Neural progenitor cell (in vitro differentiated cells): ENCODE measurements around the gene CNPY1. TPM values are rescaled to one million over a fixed set of nuclear protein-coding genes. Genes with fewer than 3 reads are reported as not detected.
"Not testable (repeated sequence)": the region's sequence is repeated elsewhere in the genome, so short reads cannot be mapped to it uniquely, and the experiment has no call there.

Source experiments
- DNase-seq: peaks from one replicate; pipeline ENCODE4 v3.0.0-alpha.2; 2016; ENCODE audit warnings: low spot score
- H2AFZ ChIP-seq: fragments of 200-600 bp; sonication (generic); replicated peaks from 2 replicates; pipeline ENCODE4 v1.6.1; 2016; ENCODE audit warnings: antibody characterized with exemption
- H3F3A ChIP-seq: fragments of 200-600 bp; sonication (generic); 2 replicates; pipeline ENCODE4 v1.6.1; 2016; ENCODE audit warnings: antibody characterized with exemption, low read depth
- H3K27ac ChIP-seq: fragments of 200-600 bp; sonication (generic); 2 replicates; pipeline ENCODE4 v1.5.1; 2016; ENCODE audit warnings: mild to moderate bottlenecking
- H3K27me3 ChIP-seq: fragments of 200-600 bp; sonication (generic); 2 replicates; pipeline ENCODE4 v1.6.1; 2016; ENCODE audit warnings: mild to moderate bottlenecking, moderate library complexity
- H3K36me3 ChIP-seq: fragments of 200-600 bp; sonication (generic); 2 replicates; pipeline ENCODE4 v1.5.1; 2016
- H3K4me1 ChIP-seq: fragments of 200-600 bp; sonication (generic); 2 replicates; pipeline ENCODE4 v1.6.1; 2016; ENCODE audit warnings: mixed run types
- H3K4me2 ChIP-seq: fragments of 200-600 bp; sonication (generic); 2 replicates; pipeline ENCODE4 v1.6.1; 2016
- H3K4me3 ChIP-seq: fragments of 200-600 bp; sonication (generic); 2 replicates; pipeline ENCODE4 v1.5.1; 2016
- H3K79me2 ChIP-seq: fragments of 200-600 bp; sonication (generic); 2 replicates; pipeline ENCODE4 v1.6.1; 2016; ENCODE audit warnings: low read depth
- H3K9ac ChIP-seq: fragments of 200-600 bp; sonication (generic); 2 replicates; pipeline ENCODE4 v1.6.1; 2016
- H3K9me3 ChIP-seq: fragments of 200-600 bp; sonication (generic); 2 replicates; pipeline ENCODE4 v1.5.1; 2016; ENCODE audit warnings: low read depth
- H4K20me1 ChIP-seq: fragments of 200-600 bp; sonication (generic); 2 replicates; pipeline ENCODE4 v1.6.1; 2016; ENCODE audit warnings: low read depth
- H3K27ac Mint-ChIP-seq: 3 replicates; pipeline ENCODE4 v1.8.0; 2021; ENCODE audit warnings: mixed read lengths
- H3K27me3 Mint-ChIP-seq: 2 replicates; pipeline ENCODE4 v1.8.0; 2022; ENCODE audit warnings: low read depth, mild to moderate bottlenecking, inconsistent platforms, moderate library complexity, mixed read lengths; ENCODE audit not compliant: insufficient read depth
- H3K36me3 Mint-ChIP-seq: 3 replicates; pipeline ENCODE4 v1.8.0; 2021; ENCODE audit warnings: mixed read lengths
- H3K4me1 Mint-ChIP-seq: 3 replicates; pipeline ENCODE4 v1.8.0; 2021; ENCODE audit warnings: mixed read lengths
- H3K4me3 Mint-ChIP-seq: 3 replicates; pipeline ENCODE4 v1.8.0; 2021; ENCODE audit warnings: mild to moderate bottlenecking, moderate library complexity, mixed read lengths
- H3K9me3 Mint-ChIP-seq: 3 replicates; pipeline ENCODE4 v1.8.0; 2020; ENCODE audit warnings: mixed read lengths
- CTCF ChIP-seq: fragments of 200-600 bp; sonication (generic); IDR thresholded peaks from 2 replicates; pipeline ENCODE4 v1.5.1; 2017; ENCODE audit warnings: antibody characterized with exemption, mild to moderate bottlenecking
- EZH2 ChIP-seq: fragments of 200-600 bp; sonication (generic); IDR thresholded peaks from 2 replicates; pipeline ENCODE4 v1.6.1; 2017; ENCODE audit warnings: antibody characterized with exemption, mild to moderate bottlenecking, moderate library complexity
- EZH2phosphoT487 ChIP-seq: fragments of 200-600 bp; sonication (generic); IDR thresholded peaks from 2 replicates; pipeline ENCODE4 v1.6.1; 2017; ENCODE audit warnings: antibody characterized with exemption
- total RNA-seq: library from RNA; depleted of rRNA; stranded (reverse); fragments of >200 nt; gene quantifications from 2 replicates; pipeline ENCODE4 v1.2.3, GENCODE V29; 2015; ENCODE audit warnings: low replicate concordance

Gene CNPY1
- total RNA-seq, 1 donor from 2014 or later = not detected

GRCh38 chr7:155566011-155566836 is 19.9 kb upstream of the CNPY1 start:
- Histone ChIP-seq H3K4me2 (no peak overlapping the region), H3K9ac (no peak overlapping the region), H3K36me3 (no peaks in the 10 kb centered on the region), H3F3A (no peaks in the 10 kb centered on the region), H4K20me1 (no peaks in the 10 kb centered on the region), H2AFZ (no peak overlapping the region), H3K9me3 (no peaks in the 10 kb centered on the region), H3K79me2 (no peaks in the 10 kb centered on the region), H3K27ac (no peak overlapping the region), H3K27me3 (no peaks in the 10 kb centered on the region), H3K4me1 (no peaks in the 10 kb centered on the region), H3K4me3 (no peak overlapping the region)
- Mint-ChIP-seq H3K4me1 (peaks cover 10% of the 10 kb centered on the region), H3K9me3 (no peaks in the 10 kb centered on the region), H3K27me3 (peaks cover 10% of the 10 kb centered on the region), H3K4me3 (no peak overlapping the region), H3K27ac (no peak overlapping the region), H3K36me3 (no peaks in the 10 kb centered on the region)
- TF ChIP-seq EZH2 = no peak
- no peak for TF ChIP-seq EZH2phosphoT487
- TF ChIP-seq CTCF = no peak
- no peak for DNase-seq

DNA sequence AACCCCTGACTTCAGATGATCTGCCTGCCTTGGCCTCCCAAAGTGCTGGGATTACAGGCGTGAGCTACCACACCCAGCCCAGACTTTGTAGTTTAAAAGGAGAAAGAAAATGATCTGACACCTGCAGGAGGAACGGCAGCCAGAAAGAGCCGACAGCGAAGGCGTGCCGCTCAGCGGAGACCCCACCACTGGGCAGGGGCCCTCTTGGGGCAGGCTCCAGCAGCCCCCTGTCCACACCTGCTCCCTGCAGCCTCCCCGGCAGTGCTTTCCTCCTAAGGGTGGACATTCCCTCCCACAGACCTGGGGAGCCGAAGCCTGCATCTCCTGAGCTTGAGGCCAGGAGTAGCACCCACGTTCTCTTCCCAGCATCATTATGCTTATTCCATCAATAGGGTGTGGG is 19.2 kb upstream of the CNPY1 start:
- Histone ChIP-seq H3K9me3 (no peaks in the 10 kb centered on the region), H3K27ac (no peak overlapping the region), H2AFZ (no peak overlapping the region), H4K20me1 (no peaks in the 10 kb centered on the region), H3K27me3 (no peaks in the 10 kb centered on the region), H3K4me2 (no peak overlapping the region), H3F3A (no peaks in the 10 kb centered on the region), H3K9ac (no peak overlapping the region), H3K4me3 (no peak overlapping the region), H3K4me1 (no peaks in the 10 kb centered on the region), H3K36me3 (no peaks in the 10 kb centered on the region), H3K79me2 (no peaks in the 10 kb centered on the region)
- TF ChIP-seq CTCF (no peak), EZH2 (no peak), EZH2phosphoT487 (no peak)
- Mint-ChIP-seq H3K36me3 (no peaks in the 10 kb centered on the region), H3K27ac (no peak overlapping the region), H3K9me3 (no peaks in the 10 kb centered on the region), H3K4me3 (no peak overlapping the region), H3K4me1 (peaks cover 16% of the 10 kb centered on the region), H3K27me3 (peaks cover 11% of the 10 kb centered on the region)
- no peak for DNase-seq

DNA sequence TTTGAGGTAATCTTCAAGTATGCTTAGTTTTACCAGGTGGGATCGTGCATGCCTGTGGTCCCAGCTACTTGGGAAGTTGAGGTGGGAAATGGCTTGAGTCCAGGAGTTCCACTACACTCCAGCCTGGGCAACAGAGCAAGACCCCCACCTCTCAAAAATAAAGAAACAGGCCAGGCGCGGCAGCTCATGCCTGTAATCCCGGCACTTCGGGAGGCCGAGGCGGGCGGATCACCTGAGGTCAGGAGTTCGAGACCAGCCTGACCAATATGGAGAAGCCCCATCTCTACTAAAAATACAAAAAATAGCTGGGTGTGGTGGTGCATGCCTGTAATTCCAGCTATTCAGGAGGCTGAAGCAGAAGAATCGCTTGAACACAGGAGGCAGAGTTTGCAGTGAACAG is 16.6 kb upstream of the CNPY1 start:
- not testable (repeated sequence) for H3K4me3 ChIP-seq, H2AFZ ChIP-seq, H3K9me3 Mint-ChIP-seq, H3K36me3 Mint-ChIP-seq, H3F3A ChIP-seq, H3K79me2 ChIP-seq, H3K4me3 Mint-ChIP-seq, H3K27me3 ChIP-seq, H4K20me1 ChIP-seq, H3K4me2 ChIP-seq, H3K27ac Mint-ChIP-seq, H3K27ac ChIP-seq, H3K9me3 ChIP-seq, H3K27me3 Mint-ChIP-seq, H3K4me1 ChIP-seq, DNase-seq, H3K36me3 ChIP-seq, H3K9ac ChIP-seq
- H3K4me1 Mint-ChIP-seq = peaks cover 17% of the 10 kb centered on the region

GRCh38 chr7:155562106-155562505 is 15.7 kb upstream of the CNPY1 start:
- Mint-ChIP-seq H3K9me3 (no peaks in the 10 kb centered on the region), H3K4me1 (peaks cover 17% of the 10 kb centered on the region), H3K36me3 (no peaks in the 10 kb centered on the region), H3K27me3 (peaks cover 9% of the 10 kb centered on the region), H3K4me3 (no peak overlapping the region), H3K27ac (no peak overlapping the region)
- Histone ChIP-seq H3K9me3 (no peaks in the 10 kb centered on the region), H4K20me1 (no peaks in the 10 kb centered on the region), H3K27me3 (no peaks in the 10 kb centered on the region), H3K4me1 (no peaks in the 10 kb centered on the region), H3K4me2 (no peak overlapping the region), H3K4me3 (no peak overlapping the region), H3K79me2 (no peaks in the 10 kb centered on the region), H2AFZ (no peak overlapping the region), H3K36me3 (no peaks in the 10 kb centered on the region), H3K27ac (no peak overlapping the region), H3K9ac (no peak overlapping the region), H3F3A (no peaks in the 10 kb centered on the region)
- TF ChIP-seq EZH2phosphoT487 (no peak), EZH2 (no peak), CTCF (no peak)
- no peak for DNase-seq
